Medulla oblongata (tissue), 1 donor: ENCODE results near the gene METTL25B.
"Not testable (repeated sequence)": the region's sequence is repeated elsewhere in the genome, so short reads cannot be mapped to it uniquely, and the experiment has no call there.

Experiments used
- DNase-seq: peaks from one replicate; pipeline ENCODE4 v3.0.0-alpha.2; 2015; ENCODE audit errors: extremely low spot score

Gene METTL25B

GRCh38 chr1:156748670-156749418 is 20.6 kb downstream of the METTL25B start:
- DNase-seq, result peak; percentile 78

- DNase-seq, result no peak
Observed at GRCh38 chr1:156749419-156750118, 21.3 kb downstream of the METTL25B start.

- DNase-seq, result no peak
Observed at GRCh38 chr1:156750191-156750672, 22.0 kb downstream of the METTL25B start.

- DNase-seq, result no peak
Observed at GRCh38 chr1:156750711-156751450, 22.6 kb downstream of the METTL25B start.

- DNase-seq, result no peak
Observed at GRCh38 chr1:156751451-156751756, 23.1 kb downstream of the METTL25B start, which contains the start of gene HDGF. Gene HDGF, minus strand, starts transcription at chr1:156751675. Its CDS starts 246 bp downstream, at chr1:156751429.

GRCh38 chr1:156751757-156752481 is 23.6 kb downstream of the METTL25B start:
- peak; percentile 98 for DNase-seq

GRCh38 chr1:156752843-156753482 is 24.7 kb downstream of the METTL25B start:
- no peak for DNase-seq

- no peak for DNase-seq
Observed at GRCh38 chr1:156754219-156754618, 25.9 kb downstream of the METTL25B start.

GRCh38 chr1:156755527-156755950 is 27.3 kb downstream of the METTL25B start:
- no peak for DNase-seq

- no peak for DNase-seq
Observed at GRCh38 chr1:156756355-156756754, 28.1 kb downstream of the METTL25B start.

- not testable (repeated sequence) for DNase-seq
Observed at GRCh38 chr1:156757572-156758253, 29.4 kb downstream of the METTL25B start.

GRCh38 chr1:156760092-156760795 is 32.0 kb downstream of the METTL25B start:
- DNase-seq, result no peak

GRCh38 chr1:156760796-156761104 is 32.5 kb downstream of the METTL25B start:
- no peak for DNase-seq

- not testable (repeated sequence) for DNase-seq
Observed at GRCh38 chr1:156765136-156765535, 36.9 kb downstream of the METTL25B start.

- no peak for DNase-seq
Observed at GRCh38 chr1:156765666-156766065, 37.4 kb downstream of the METTL25B start.

GRCh38 chr1:156766298-156767100 is 38.2 kb downstream of the METTL25B start:
- DNase-seq, result no peak

- peak; percentile 100 for DNase-seq
Observed at GRCh38 chr1:156767101-156767878, 39.0 kb downstream of the METTL25B start, which contains the start of gene PRCC. Gene PRCC, plus strand, starts transcription at chr1:156767535. Its CDS starts 237 bp downstream, at chr1:156767772.

GRCh38 chr1:156767879-156768604 is 39.8 kb downstream of the METTL25B start:
- peak; percentile 66 for DNase-seq
